HepG2 (cell line): ENCODE data around the gene MYADML2. TPM values are rescaled to one million over a fixed set of nuclear protein-coding genes. Genes with fewer than 3 reads are reported as not detected.

Experiments
- CBX5 ChIP-seq: sonication (generic); formaldehyde crosslinking; IDR thresholded peaks from 2 replicates; pipeline ENCODE4 v1.4.0; 2020; ENCODE audit warnings: missing genetic modification reagents, borderline replicate concordance
- CEBPG ChIP-seq: IDR thresholded peaks from 2 replicates; pipeline ENCODE4 v1.6.1; 2016
- E2F5 ChIP-seq: sonication (generic); formaldehyde crosslinking; conservative IDR thresholded peaks from 2 replicates; pipeline ENCODE4 v1.4.0; 2020; ENCODE audit warnings: missing genetic modification reagents
- EED ChIP-seq: sonication (generic); formaldehyde crosslinking; IDR thresholded peaks from 2 replicates; pipeline ENCODE4 v1.5.0; 2020; ENCODE audit warnings: mild to moderate bottlenecking, missing genetic modification reagents
- ELF3 ChIP-seq: IDR thresholded peaks from 2 replicates; pipeline ENCODE4 v1.6.1; 2016; ENCODE audit warnings: missing genetic modification reagents, missing compliant biosample characterization
- FLYWCH1 ChIP-seq: sonication (generic); formaldehyde crosslinking; IDR thresholded peaks from 2 replicates; pipeline ENCODE4 v1.8.1; 2023; ENCODE audit warnings: mild to moderate bottlenecking, missing genetic modification reagents
- GPBP1L1 ChIP-seq: sonication (generic); formaldehyde crosslinking; IDR thresholded peaks from 2 replicates; pipeline ENCODE4 v1.5.0; 2020; ENCODE audit warnings: mild to moderate bottlenecking, missing genetic modification reagents
- HMG20A ChIP-seq: IDR thresholded peaks from 2 replicates; pipeline ENCODE4 v1.6.1; 2016; ENCODE audit warnings: borderline replicate concordance
- HOMEZ ChIP-seq: IDR thresholded peaks from 2 replicates; pipeline ENCODE4 v1.6.1; 2016; ENCODE audit warnings: low read depth
- ISL2 ChIP-seq: sonication (generic); formaldehyde crosslinking; IDR thresholded peaks from 2 replicates; pipeline ENCODE4 v1.5.0; 2020; ENCODE audit warnings: missing genetic modification reagents
- NCOA2 ChIP-seq: sonication (generic); formaldehyde crosslinking; IDR thresholded peaks from 2 replicates; pipeline ENCODE4 v1.8.0; 2022; ENCODE audit warnings: inconsistent platforms
- PCBP1 ChIP-seq: fragments of 200-400 bp; formaldehyde crosslinking; IDR thresholded peaks from 2 replicates; pipeline ENCODE4 v1.6.1; 2017; ENCODE audit warnings: mild to moderate bottlenecking, low read depth, low read length, borderline replicate concordance
- PHB2 ChIP-seq: fragments of 450-650 bp; IDR thresholded peaks from 2 replicates; pipeline ENCODE4 v1.6.1; 2018; ENCODE audit not compliant: partially characterized antibody
- PHF21A ChIP-seq: sonication (generic); formaldehyde crosslinking; IDR thresholded peaks from 2 replicates; pipeline ENCODE4 v1.5.0; 2020; ENCODE audit warnings: mild to moderate bottlenecking, missing genetic modification reagents
- POLR2AphosphoS2 ChIP-seq: IDR thresholded peaks from 2 replicates; pipeline ENCODE4 v1.6.1; 2011; ENCODE audit warnings: low read depth, low read length, improper control_type of control experiment
- PTBP1 ChIP-seq: fragments of 200-400 bp; formaldehyde crosslinking; IDR thresholded peaks from 2 replicates; pipeline ENCODE4 v1.6.1; 2018; ENCODE audit warnings: low read length, low read depth; ENCODE audit not compliant: poor library complexity, severe bottlenecking
- SATB2 ChIP-seq: sonication (generic); formaldehyde crosslinking; IDR thresholded peaks from 2 replicates; pipeline ENCODE4 v1.5.0; 2020; ENCODE audit warnings: missing genetic modification reagents
- SMAD1 ChIP-seq: sonication (generic); formaldehyde crosslinking; IDR thresholded peaks from 2 replicates; pipeline ENCODE4 v1.4.0; 2020; ENCODE audit warnings: missing genetic modification reagents, low read depth, mild to moderate bottlenecking, borderline replicate concordance
- TEAD3 ChIP-seq: optimal IDR thresholded peaks from 2 replicates; pipeline ENCODE3; 2016; ENCODE audit warnings: borderline replicate concordance
- ZFP36L1 ChIP-seq: sonication (generic); formaldehyde crosslinking; IDR thresholded peaks from 2 replicates; pipeline ENCODE4 v1.8.0; 2022; ENCODE audit warnings: mild to moderate bottlenecking, missing genetic modification reagents, moderate library complexity
- ZFP41 ChIP-seq: sonication (generic); formaldehyde crosslinking; IDR thresholded peaks from 2 replicates; pipeline ENCODE4 v1.4.0; 2020; ENCODE audit warnings: mild to moderate bottlenecking, missing genetic modification reagents, borderline replicate concordance
- ZNF350 ChIP-seq: sonication (generic); formaldehyde crosslinking; IDR thresholded peaks from 2 replicates; pipeline ENCODE4 v1.4.0; 2020; ENCODE audit warnings: mild to moderate bottlenecking, low read depth, missing genetic modification reagents, borderline replicate concordance
- ZNF574 ChIP-seq: sonication (generic); formaldehyde crosslinking; IDR thresholded peaks from 2 replicates; pipeline ENCODE4 v1.4.0; 2020; ENCODE audit warnings: missing genetic modification reagents
- ZNF841 ChIP-seq: sonication (generic); formaldehyde crosslinking; IDR thresholded peaks from 2 replicates; pipeline ENCODE4 v1.8.1; 2023; ENCODE audit warnings: missing genetic modification reagents, borderline replicate concordance
- polyA plus RNA-seq, 8 experiments: library from polyadenylated mRNA; depleted of rRNA in 3 of 8; stranded (reverse) in 7 of 8; unstranded in 1 of 8; fragments of >200 nt; fragmentation: Illumina TruSeq in 4 of 8; extraction: Trizol in 4 of 8; gene quantifications; 2 replicates each; pipeline versions ENCODE4 v1.2.1 to v1.2.3, GENCODE V29; 2011 to 2016; ENCODE audit warnings: low read depth in 4 of 8, missing spikeins in 1 of 8, mixed read lengths in 1 of 8; ENCODE audit not compliant: insufficient read depth in 1 of 8
- total RNA-seq, 5 experiments: library from RNA; depleted of rRNA; stranded (reverse); fragments of >200 nt; fragmentation: Illumina TruSeq; extraction: Trizol; gene quantifications; 2 replicates each; pipeline ENCODE4 v1.2.3, GENCODE V29; 2016; ENCODE audit warnings: low read depth in 1 of 5

The MYADML2 gene
- total and polyA plus RNA-seq, 2 of the 13 experiments (the other 11 are each of a cell fraction or from before 2014, with no cell fraction given) = not detected

- no peak for TF ChIP-seq TEAD3 (CRISPR knock-in tag)
- TF ChIP-seq CBX5 (CRISPR knock-in tag) = peak; percentile 14; the same call in 1 of the 2 replicates
- 0 out of 2 replicates have a peak, but pooled peaks have one; percentile 4 for TF ChIP-seq CEBPG (CRISPR knock-in tag)
- peak; percentile 63 for TF ChIP-seq PHF21A (CRISPR knock-in tag)
- no peak; the same call in 1 of the 2 replicates for TF ChIP-seq NCOA2
- no peak for TF ChIP-seq SATB2 (CRISPR knock-in tag)
- no peak for TF ChIP-seq ZFP41 (CRISPR knock-in tag)
- no peak for TF ChIP-seq GPBP1L1 (CRISPR knock-in tag)
- TF ChIP-seq ZNF350 (CRISPR knock-in tag) = no peak
- peak; percentile 68 for TF ChIP-seq ZNF574 (CRISPR knock-in tag)
- peak; percentile 32 for TF ChIP-seq PTBP1
- TF ChIP-seq POLR2AphosphoS2 = no peak
- 0 out of 2 replicates have a peak, but pooled peaks have one; percentile 34 for TF ChIP-seq E2F5 (CRISPR knock-in tag)
- no peak for TF ChIP-seq FLYWCH1
- peak; percentile 84 for TF ChIP-seq PCBP1
- no peak; the same call in 1 of the 2 replicates for TF ChIP-seq SMAD1 (CRISPR knock-in tag)
- TF ChIP-seq EED (CRISPR knock-in tag) = peak; percentile 66
- TF ChIP-seq HOMEZ = no peak
- TF ChIP-seq ZNF841 (CRISPR knock-in tag) = no peak
- TF ChIP-seq ELF3 (CRISPR knock-in tag) = no peak; the same call in 1 of the 2 replicates
- no peak for TF ChIP-seq PHB2
- TF ChIP-seq ZFP36L1 (CRISPR knock-in tag) = no peak
- TF ChIP-seq HMG20A (CRISPR knock-in tag) = no peak
- no peak; the same call in none of the 2 replicates for TF ChIP-seq ISL2 (CRISPR knock-in tag)
Observed at GRCh38 chr17:81927653-81928543, 19.1 kb downstream of the MYADML2 start, which contains the start of gene MAFG (continued).
